Measurements from ENCODE around the gene SLC6A6.

GRCh38 chr3:14374444-14374883, 27.9 kb upstream of the SLC6A6 start:
- TF ChIP-seq CTCF (IDR thresholded peaks at IDR 0.05 in 8 of 11, conservative IDR thresholded peaks at IDR 0.05 in 3 of 11) (no peak), POLR2A (IDR thresholded peaks at IDR 0.05) (no peak), POLR2AphosphoS5 (IDR thresholded peaks at IDR 0.05) (no peak)

Data from spleen (tissue), 7 donors.